H1 (cell line): Measurements from ENCODE around the gene TGFBRAP1. TPM values are rescaled to one million over a fixed set of nuclear protein-coding genes. Genes with fewer than 3 reads are reported as not detected.

Experiments used
- CTCF ChIA-PET: fragments of 300-600 bp; sonication (Branson Sonifier 250); formaldehyde crosslinking; loops from one replicate; lab custom pipeline; 2021; ENCODE audit not compliant: partially characterized antibody; lab: Charles Lee
- POLR2A ChIA-PET: fragments of 300-600 bp; sonication (Branson Sonifier 250); formaldehyde crosslinking; loops from one replicate; lab custom pipeline; 2021; ENCODE audit warnings: inconsistent platforms; ENCODE audit not compliant: partially characterized antibody; lab: Charles Lee
- DNase-seq, 2 experiments: peaks; one replicate each; pipeline versions ENCODE4 v3.0.0 to v3.0.0-alpha.2; 2010 to 2022; ENCODE audit warnings: low spot score in 2 of 2, low read depth in 1 of 2, mixed read lengths in 1 of 2
- FAIRE-seq: peaks from 2 replicates; lab custom pipeline; 2011; peaks lifted over from hg19 to GRCh38; lab: Jason Lieb, UNC
- H2AFZ ChIP-seq: 2 replicates; pipeline ENCODE4 v1.8.1; 2012; ENCODE audit warnings: low read length, inconsistent platforms
- H2AK5ac ChIP-seq: 2 replicates; pipeline ENCODE4 v1.6.1; 2013; ENCODE audit warnings: low read depth, low read length
- H2BK120ac ChIP-seq: replicated peaks from 2 replicates; pipeline ENCODE3; 2013; ENCODE audit warnings: low read depth, low read length, inconsistent platforms
- H2BK12ac ChIP-seq: 2 replicates; pipeline ENCODE4 v1.6.1; 2013; ENCODE audit warnings: low read depth, low read length
- H2BK15ac ChIP-seq: 2 replicates; pipeline ENCODE4 v1.6.1; 2013; ENCODE audit warnings: low read length
- H2BK20ac ChIP-seq: 2 replicates; pipeline ENCODE4 v1.6.1; 2013; ENCODE audit warnings: low read length
- H2BK5ac ChIP-seq: 2 replicates; pipeline ENCODE4 v1.6.1; 2013; ENCODE audit warnings: low read depth, low read length
- H3K14ac ChIP-seq: 2 replicates; pipeline ENCODE4 v1.6.1; 2013; ENCODE audit warnings: inconsistent platforms; ENCODE audit not compliant: insufficient read length
- H3K18ac ChIP-seq: 2 replicates; pipeline ENCODE4 v1.6.1; 2013; ENCODE audit warnings: low read length; ENCODE audit errors: extremely low read depth
- H3K23ac ChIP-seq: 2 replicates; pipeline ENCODE4 v1.6.1; 2013; ENCODE audit warnings: inconsistent platforms; ENCODE audit not compliant: insufficient read length
- H3K23me2 ChIP-seq: 2 replicates; pipeline ENCODE4 v1.6.1; 2013; ENCODE audit warnings: low read depth, low read length
- H3K27ac ChIP-seq: 2 replicates; pipeline ENCODE4 v1.6.1; 2011; ENCODE audit warnings: low read depth, low read length, inconsistent platforms
- H3K27me3 ChIP-seq, 4 experiments: replicated peaks in 1 of 4; 1 replicate in 1 of 4; 2 replicates in 3 of 4; pipeline versions ENCODE4 v1.6.1 to v1.8.1; 2011 to 2013; ENCODE audit warnings: low read length in 3 of 4, mild to moderate bottlenecking in 3 of 4, inconsistent platforms in 2 of 4, mixed read lengths in 2 of 4, moderate library complexity in 1 of 4; ENCODE audit not compliant: control insufficient read depth in 3 of 4, insufficient read depth in 3 of 4; ENCODE audit errors: extremely low read depth in 1 of 4
- H3K36me3 ChIP-seq, 4 experiments: 2 replicates each; pipeline versions ENCODE4 v1.6.1 to v1.8.1; 2011 to 2013; ENCODE audit warnings: mild to moderate bottlenecking in 4 of 4, low read length in 3 of 4, moderate library complexity in 2 of 4, control low read depth in 1 of 4, inconsistent platforms in 1 of 4; ENCODE audit not compliant: insufficient read depth in 4 of 4, control insufficient read depth in 2 of 4
- H3K4ac ChIP-seq: replicated peaks from 2 replicates; pipeline ENCODE3; 2013; ENCODE audit warnings: low read length, low read depth, mixed read lengths, inconsistent platforms; ENCODE audit not compliant: insufficient read length
- H3K4me1 ChIP-seq, 4 experiments: replicated peaks in 1 of 4; 1 replicate in 1 of 4; 2 replicates in 3 of 4; pipeline versions ENCODE4 v1.6.1 to v1.8.1; 2011 to 2013; ENCODE audit warnings: low read length in 3 of 4, inconsistent platforms in 2 of 4, mixed read lengths in 1 of 4; ENCODE audit not compliant: insufficient read depth in 4 of 4, control insufficient read depth in 3 of 4
- H3K4me2 ChIP-seq, 2 experiments: 2 replicates each; pipeline versions ENCODE4 v1.6.1 to v1.8.1; 2011 to 2013; ENCODE audit warnings: low read depth in 2 of 2, low read length in 2 of 2, control low read depth in 1 of 2, inconsistent platforms in 1 of 2, mild to moderate bottlenecking in 1 of 2; ENCODE audit not compliant: insufficient read depth in 1 of 2
- H3K4me3 ChIP-seq, 4 experiments: fragments of 200-600, 300-600 bp in 1 of 4; sonication (generic), shearing (Covaris generic), sonication (Bioruptor Twin) in 1 of 4; 2 replicates each; pipeline versions ENCODE4 v1.5.1 to v1.8.1; 2011 to 2016; ENCODE audit warnings: low read length in 4 of 4, low read depth in 3 of 4, control low read depth in 2 of 4, inconsistent platforms in 2 of 4, mild to moderate bottlenecking in 2 of 4, mixed read lengths in 1 of 4, moderate library complexity in 1 of 4; ENCODE audit not compliant: insufficient read depth in 2 of 4; ENCODE audit errors: extremely low read depth in 1 of 4
- H3K56ac ChIP-seq: replicated peaks from 2 replicates; pipeline ENCODE3; 2013; ENCODE audit warnings: low read depth, mild to moderate bottlenecking, mixed read lengths, low read length, inconsistent platforms; ENCODE audit not compliant: insufficient read length
- H3K79me1 ChIP-seq: 2 replicates; pipeline ENCODE4 v1.6.1; 2013; ENCODE audit warnings: low read depth, low read length, control low read depth
- H3K79me2 ChIP-seq, 2 experiments: 2 replicates each; pipeline versions ENCODE4 v1.6.1 to v1.8.1; 2012 to 2013; ENCODE audit warnings: low read length in 2 of 2, mild to moderate bottlenecking in 2 of 2, inconsistent platforms in 1 of 2; ENCODE audit not compliant: insufficient read depth in 2 of 2, control insufficient read depth in 1 of 2
- H3K9ac ChIP-seq, 4 experiments: replicated peaks in 1 of 4; 1 replicate in 1 of 4; 2 replicates in 3 of 4; pipeline versions ENCODE4 v1.6.1 to v1.8.1; 2011 to 2013; ENCODE audit warnings: low read depth in 3 of 4, low read length in 3 of 4, control low read depth in 2 of 4, mild to moderate bottlenecking in 2 of 4, moderate library complexity in 2 of 4, inconsistent platforms in 1 of 4; ENCODE audit errors: extremely low read depth in 1 of 4
- H3K9me3 ChIP-seq, 2 experiments: 2 replicates each; pipeline versions ENCODE4 v1.6.1 to v1.8.1; 2012 to 2013; ENCODE audit warnings: mild to moderate bottlenecking in 2 of 2, moderate library complexity in 2 of 2, control low read depth in 1 of 2, inconsistent platforms in 1 of 2, low read depth in 1 of 2, low read length in 1 of 2, mixed read lengths in 1 of 2; ENCODE audit not compliant: insufficient read depth in 2 of 2
- H4K20me1 ChIP-seq, 2 experiments: replicated peaks in 1 of 2; 2 replicates each; pipeline versions ENCODE3 to v1.8.1; 2011 to 2013; ENCODE audit warnings: inconsistent platforms in 2 of 2, low read length in 2 of 2, mild to moderate bottlenecking in 1 of 2; ENCODE audit not compliant: insufficient read depth in 2 of 2, control insufficient read depth in 1 of 2
- H4K5ac ChIP-seq: 2 replicates; pipeline ENCODE4 v1.6.1; 2013; ENCODE audit warnings: low read length, low read depth, mixed read lengths, inconsistent platforms; ENCODE audit not compliant: insufficient read length
- H4K8ac ChIP-seq: 2 replicates; pipeline ENCODE4 v1.8.0; 2013; ENCODE audit warnings: mild to moderate bottlenecking, moderate library complexity, low read length, inconsistent platforms; ENCODE audit not compliant: insufficient read depth; ENCODE audit errors: extremely low read depth
- H4K91ac ChIP-seq: replicated peaks from 2 replicates; pipeline ENCODE3; 2013; ENCODE audit warnings: low read length, mixed read lengths, inconsistent platforms; ENCODE audit not compliant: insufficient read length
- BRCA1 ChIP-seq: IDR thresholded peaks from 2 replicates; pipeline ENCODE4 v1.6.1; 2012; ENCODE audit warnings: low read depth, low read length, improper control_type of control experiment
- CTCF ChIP-seq, 3 experiments: IDR thresholded peaks; 1 replicate in 2 of 3; 2 replicates in 1 of 3; pipeline versions ENCODE4 v1.5.1 to v1.6.1; 2011; ENCODE audit warnings: low read length in 3 of 3, mild to moderate bottlenecking in 3 of 3, inconsistent platforms in 2 of 3, low read depth in 1 of 3, moderate library complexity in 1 of 3; ENCODE audit not compliant: insufficient read depth in 1 of 3; ENCODE audit errors: control extremely low read depth in 1 of 3
- KDM1A ChIP-seq: fragments of 200-600, 300-600 bp; sonication (generic); IDR thresholded peaks from 2 replicates; pipeline ENCODE4 v1.7.1; 2016; ENCODE audit warnings: mild to moderate bottlenecking, low read length, borderline replicate concordance
- MAFK ChIP-seq: IDR thresholded peaks from 2 replicates; pipeline ENCODE4 v1.6.1; 2012; ENCODE audit warnings: low read depth, mild to moderate bottlenecking, improper control_type of control experiment, low read length
- NANOG ChIP-seq: IDR thresholded peaks from 2 replicates; pipeline ENCODE4 v1.6.1; 2011; ENCODE audit warnings: low read length, low read depth, mild to moderate bottlenecking, inconsistent platforms; ENCODE audit not compliant: insufficient read depth, poor library complexity, severe bottlenecking
- PHF8 ChIP-seq: fragments of 200-600 bp; sonication (generic); conservative IDR thresholded peaks from 2 replicates; pipeline ENCODE4 v1.7.1; 2012; ENCODE audit warnings: low read depth, mild to moderate bottlenecking, inconsistent platforms, low read length, moderate library complexity
- POU5F1 ChIP-seq: IDR thresholded peaks from 2 replicates; pipeline ENCODE4 v1.6.1; 2011; ENCODE audit warnings: low read depth, mild to moderate bottlenecking, low read length, moderate library complexity
- RAD21 ChIP-seq, 2 experiments: IDR thresholded peaks in 1 of 2; conservative IDR thresholded peaks in 1 of 2; 2 replicates each; pipeline ENCODE4 v1.6.1; 2011; ENCODE audit warnings: low read depth in 2 of 2, low read length in 2 of 2, improper control_type of control experiment in 1 of 2, inconsistent platforms in 1 of 2, mild to moderate bottlenecking in 1 of 2, moderate library complexity in 1 of 2
- SIX5 ChIP-seq: IDR thresholded peaks from 2 replicates; pipeline ENCODE4 v1.6.1; 2011; ENCODE audit warnings: mild to moderate bottlenecking, low read depth, low read length
- WGBS, 2 experiments: shearing (Covaris generic) in 1 of 2; methylation state at CpG; one replicate each; pipeline versions ENCODE4 v1.1.6 to v1.1.7; 2013 to 2015; ENCODE audit warnings: low lambda C conversion rate in 2 of 2, mixed read lengths in 2 of 2, inconsistent platforms in 1 of 2, low coverage in 1 of 2, missing lambda C conversion rate in 1 of 2; ENCODE audit not compliant: insufficient replicate concordance in 2 of 2, insufficient coverage in 1 of 2, insufficient read length in 1 of 2; ENCODE audit errors: extremely low coverage in 1 of 2, missing lambda C conversion rate in 1 of 2; 5-methylcytosine and 5-hydroxymethylcytosine counted together
- polyA plus RNA-seq, 7 experiments: library from polyadenylated mRNA; depleted of rRNA in 3 of 7; stranded (reverse) in 5 of 7; unstranded in 2 of 7; fragments of >200 nt in 5 of 7; fragments of 200-250 nt in 2 of 7; gene quantifications; 1 replicate in 5 of 7; 2 replicates in 1 of 7; 4 replicates in 1 of 7; pipeline versions ENCODE4 v1.2.1 to v1.2.3, GENCODE V29; 2011 to 2013; ENCODE audit warnings: missing spikeins in 2 of 7, mixed read lengths in 2 of 7
- total RNA-seq: library from RNA; stranded (reverse); fragmentation: NEBNext Ultra II Directional; extraction: Animal tissue kit (Norgen Biotek cat#: 25700); gene quantifications from 2 replicates; pipeline ENCODE4 v1.2.1, GENCODE V29; 2021
- TF ChIP-seq, protein P1 (sequence below): IDR thresholded peaks from 2 replicates; pipeline ENCODE4 v1.6.1; 2011; ENCODE audit warnings: low read length, improper control_type of control experiment

TGFBRAP1 gene
- total and polyA plus RNA-seq, 2 of the 8 experiments (the other 6 are each of a cell fraction or from before 2014, with no cell fraction given), result 11.2 to 20.2 TPM

GRCh38 chr2:105307146-105307545, 22.4 kb downstream of the TGFBRAP1 start:
- Histone ChIP-seq H4K91ac (no peak overlapping the region), H3K4me1 (peaks cover 3 to 9% (median 5%) of the 10 kb centered on the region in 4 experiments; a peak in 3 of 7 replicates), H3K9ac (no peak overlapping the region), H2AFZ (no peak overlapping the region), H3K23me2 (no peaks in the 10 kb centered on the region), H2BK5ac (no peak overlapping the region), H3K9me3 (no peaks in the 10 kb centered on the region), H4K8ac (no peak overlapping the region), H3K79me2 (peaks cover 0 to 39% of the 10 kb centered on the region in 2 experiments; a peak in 2 of 4 replicates), H3K14ac (no peak overlapping the region), H3K79me1 (peaks cover 6% of the 10 kb centered on the region; the same call in 1 of the 2 replicates), H2AK5ac (no peak overlapping the region), H3K4me2 (no peak overlapping the region), H4K5ac (no peak overlapping the region), H2BK20ac (no peak overlapping the region), H2BK15ac (no peak overlapping the region), H3K27ac (no peak overlapping the region), H3K27me3 (no peaks in the 10 kb centered on the region), H3K56ac (no peak overlapping the region), H2BK120ac (no peak overlapping the region), H4K20me1 (peaks cover 0 to 8% of the 10 kb centered on the region in 2 experiments), H3K18ac (no peak overlapping the region), H3K36me3 (peaks cover 0 to 12% (median 5%) of the 10 kb centered on the region in 4 experiments; a peak in 4 of 8 replicates), H3K4me3 (no peak overlapping the region), H2BK12ac (no peak overlapping the region), H3K23ac (no peak overlapping the region), H3K4ac (no peak overlapping the region)
- ChIA-PET CTCF (no interaction called here), POLR2A (no interaction called here)
- FAIRE-seq (no peak), DNase-seq (no peak)
- 85% methylated on average over 7 of the region's 7 CpGs; no CpG with 5 or more reads in 1 of the 2 experiments for WGBS, 2 experiments
- TF ChIP-seq CTCF (IDR thresholded peaks at IDR 0.05; ENCODE audit: control extremely low read depth in 1 of 3, insufficient read depth in 1 of 3, low read depth in 1 of 3, low read length in 3 of 3) (no peak), MAFK (no peak), POU5F1 (no peak), PHF8 (no peak), BRCA1 (no peak), RAD21 (IDR thresholded peaks at IDR 0.05 in 1 of 2, conservative IDR thresholded peaks at IDR 0.05 in 1 of 2; ENCODE audit: low read depth in 2 of 2, low read length in 2 of 2) (no peak), KDM1A (no peak), SIX5 (no peak), NANOG (no peak)
- TF ChIP-seq, protein P1, sequence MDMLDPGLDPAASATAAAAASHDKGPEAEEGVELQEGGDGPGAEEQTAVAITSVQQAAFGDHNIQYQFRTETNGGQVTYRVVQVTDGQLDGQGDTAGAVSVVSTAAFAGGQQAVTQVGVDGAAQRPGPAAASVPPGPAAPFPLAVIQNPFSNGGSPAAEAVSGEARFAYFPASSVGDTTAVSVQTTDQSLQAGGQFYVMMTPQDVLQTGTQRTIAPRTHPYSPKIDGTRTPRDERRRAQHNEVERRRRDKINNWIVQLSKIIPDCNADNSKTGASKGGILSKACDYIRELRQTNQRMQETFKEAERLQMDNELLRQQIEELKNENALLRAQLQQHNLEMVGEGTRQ, result no peak
